Activated T-cell treated with anti-CD3 and anti-CD28 coated beads, Interleukin-2, amount 50 U/mL, for 4 hours (primary cell): Measurements from ENCODE around the gene ANGPTL4. TPM values are rescaled to one million over a fixed set of nuclear protein-coding genes. Genes with fewer than 3 reads are reported as not detected.
A peak's percentile ranks its signal among the peaks of the same experiment; 100 is the strongest.
"Not testable (repeated sequence)": the region's sequence is repeated elsewhere in the genome, so short reads cannot be mapped to it uniquely, and the experiment has no call there.

Experiments used
- ATAC-seq, 2 donors: fragments of 200-7000 bp; cut with Tn5 transposase; one replicate each; pipeline ENCODE4 v1.10.0; 2021
- DNase-seq: peaks from one replicate; pipeline ENCODE4 v3.0.0-alpha.2; 2020
- H3K27me3 Mint-ChIP-seq: one replicate; pipeline ENCODE4 v1.8.0; 2021; ENCODE audit warnings: low read depth, mixed read lengths
- H3K36me3 Mint-ChIP-seq: one replicate; pipeline ENCODE4 v1.8.0; 2022; ENCODE audit warnings: mixed read lengths; ENCODE audit not compliant: insufficient read depth
- H3K4me1 Mint-ChIP-seq: one replicate; pipeline ENCODE4 v1.8.0; 2021; ENCODE audit warnings: low read depth, mixed read lengths
- H3K4me3 Mint-ChIP-seq: one replicate; pipeline ENCODE4 v1.8.0; 2021; ENCODE audit warnings: mild to moderate bottlenecking, moderate library complexity, mixed read lengths
- H3K9me3 Mint-ChIP-seq: one replicate; pipeline ENCODE4 v1.8.0; 2021; ENCODE audit warnings: mixed read lengths
- total RNA-seq, 3 donors: library from RNA; stranded (reverse); gene quantifications; one replicate each; pipeline ENCODE4 v1.2.1, GENCODE V29; 2021

ANGPTL4 gene
- total RNA-seq, 3 donors from 2014 or later, result 0.24 TPM; not detected in 2

GRCh38 chr19:8398311-8398771, 34.4 kb downstream of the ANGPTL4 start:
- ATAC-seq (no peak), DNase-seq (no peak)
- H3K36me3 Mint-ChIP-seq, result peaks cover 8% of the 10 kb centered on the region
- H3K4me3 Mint-ChIP-seq, result no peak overlapping the region
- no peaks in the 10 kb centered on the region for H3K9me3 Mint-ChIP-seq
- H3K4me1 Mint-ChIP-seq, result peaks cover 11% of the 10 kb centered on the region
- H3K27me3 Mint-ChIP-seq, result no peaks in the 10 kb centered on the region

GRCh38 chr19:8399681-8400188, 35.8 kb downstream of the ANGPTL4 start:
- ATAC-seq, result no peak
- DNase-seq, result no peak
- H3K4me1 Mint-ChIP-seq, result peaks cover 11% of the 10 kb centered on the region
- no peaks in the 10 kb centered on the region for H3K9me3 Mint-ChIP-seq
- H3K36me3 Mint-ChIP-seq, result peaks cover 8% of the 10 kb centered on the region
- no peak overlapping the region for H3K4me3 Mint-ChIP-seq
- no peaks in the 10 kb centered on the region for H3K27me3 Mint-ChIP-seq

- DNase-seq, result no peak
- Mint-ChIP-seq H3K4me3 (no peak overlapping the region), H3K36me3 (peaks cover 8% of the 10 kb centered on the region), H3K27me3 (no peaks in the 10 kb centered on the region), H3K9me3 (no peaks in the 10 kb centered on the region), H3K4me1 (peaks cover 4% of the 10 kb centered on the region)
- ATAC-seq, result no peak
Observed at GRCh38 chr19:8401981-8402411, 38.0 kb downstream of the ANGPTL4 start.

- DNase-seq (no peak), ATAC-seq (no peak)
- Mint-ChIP-seq H3K9me3 (no peaks in the 10 kb centered on the region), H3K36me3 (peaks cover 8% of the 10 kb centered on the region), H3K27me3 (no peaks in the 10 kb centered on the region), H3K4me1 (no peaks in the 10 kb centered on the region), H3K4me3 (no peak overlapping the region)
Observed at GRCh38 chr19:8403098-8403819, 39.3 kb downstream of the ANGPTL4 start.

GRCh38 chr19:8403820-8404109, 39.8 kb downstream of the ANGPTL4 start:
- Mint-ChIP-seq H3K36me3 (peaks cover 8% of the 10 kb centered on the region), H3K4me1 (no peaks in the 10 kb centered on the region), H3K27me3 (no peaks in the 10 kb centered on the region), H3K9me3 (no peaks in the 10 kb centered on the region), H3K4me3 (no peak overlapping the region)
- DNase-seq (no peak), ATAC-seq (no peak)

- no peak for ATAC-seq
- H3K4me3 Mint-ChIP-seq, result no peak overlapping the region
- no peaks in the 10 kb centered on the region for H3K9me3 Mint-ChIP-seq
- H3K36me3 Mint-ChIP-seq, result peaks cover 8% of the 10 kb centered on the region
- H3K27me3 Mint-ChIP-seq, result no peaks in the 10 kb centered on the region
- no peaks in the 10 kb centered on the region for H3K4me1 Mint-ChIP-seq
- no peak for DNase-seq
Observed at GRCh38 chr19:8404391-8405151, 40.6 kb downstream of the ANGPTL4 start.

GRCh38 chr19:8410718-8411117, 46.8 kb downstream of the ANGPTL4 start:
- peaks cover 11% of the 10 kb centered on the region for H3K4me1 Mint-ChIP-seq
- not testable (repeated sequence) for H3K9me3 Mint-ChIP-seq, ATAC-seq, H3K4me3 Mint-ChIP-seq, DNase-seq, H3K36me3 Mint-ChIP-seq, H3K27me3 Mint-ChIP-seq

GRCh38 chr19:8412783-8413628, 49.1 kb downstream of the ANGPTL4 start, which contains the start of gene MARCHF2:
TSS of gene MARCHF2 (plus strand) at chr19:8413305. CDS start at chr19:8421841, 8,536 bp downstream.
- no peaks in the 10 kb centered on the region for H3K27me3 Mint-ChIP-seq

GRCh38 chr19:8413629-8413995, 49.7 kb downstream of the ANGPTL4 start:
- peaks cover 11% of the 10 kb centered on the region for H3K4me1 Mint-ChIP-seq
- no peaks in the 10 kb centered on the region for H3K27me3 Mint-ChIP-seq
- no peaks in the 10 kb centered on the region for H3K9me3 Mint-ChIP-seq
- peak overlapping the region; percentile 72 for H3K4me3 Mint-ChIP-seq
- ATAC-seq (peak in 1 of 2 donors; percentile 1), DNase-seq (no peak)
- H3K36me3 Mint-ChIP-seq, result no peaks in the 10 kb centered on the region

More at GRCh38 chr19:8412783-8413628, 49.1 kb downstream of the ANGPTL4 start, which contains the start of gene MARCHF2:
- H3K4me1 Mint-ChIP-seq, result peaks cover 11% of the 10 kb centered on the region
- ATAC-seq, result peak; percentile 100
- no peaks in the 10 kb centered on the region for H3K36me3 Mint-ChIP-seq
- H3K9me3 Mint-ChIP-seq, result no peaks in the 10 kb centered on the region
- peak; percentile 95 for DNase-seq
- peak within 1 kb of the TSS; percentile 72 for H3K4me3 Mint-ChIP-seq

- H3K4me1 Mint-ChIP-seq, result peaks cover 9% of the 10 kb centered on the region
- no peaks in the 10 kb centered on the region for H3K27me3 Mint-ChIP-seq
- H3K36me3 Mint-ChIP-seq, result no peaks in the 10 kb centered on the region
- no peak for DNase-seq
- ATAC-seq, result no peak
- no peak overlapping the region for H3K4me3 Mint-ChIP-seq
- H3K9me3 Mint-ChIP-seq, result no peaks in the 10 kb centered on the region
Observed at GRCh38 chr19:8416796-8417195, 52.8 kb downstream of the ANGPTL4 start.

GRCh38 chr19:8421484-8422461, 57.8 kb downstream of the ANGPTL4 start:
- H3K36me3 Mint-ChIP-seq, result peaks cover 4% of the 10 kb centered on the region
- H3K4me3 Mint-ChIP-seq, result no peak overlapping the region
- H3K9me3 Mint-ChIP-seq, result no peaks in the 10 kb centered on the region
- H3K27me3 Mint-ChIP-seq, result no peaks in the 10 kb centered on the region
- ATAC-seq (no peak), DNase-seq (no peak)
- no peaks in the 10 kb centered on the region for H3K4me1 Mint-ChIP-seq

- no peaks in the 10 kb centered on the region for H3K4me1 Mint-ChIP-seq
- peaks cover 4% of the 10 kb centered on the region for H3K36me3 Mint-ChIP-seq
- no peaks in the 10 kb centered on the region for H3K27me3 Mint-ChIP-seq
- H3K9me3 Mint-ChIP-seq, result no peaks in the 10 kb centered on the region
- ATAC-seq (no peak), DNase-seq (no peak)
- H3K4me3 Mint-ChIP-seq, result no peak overlapping the region
Observed at GRCh38 chr19:8423817-8424223, 59.9 kb downstream of the ANGPTL4 start.
